ENCODE data around the gene PPARG.

PPARG gene

GRCh38 chr3:12425850-12426579 is 137.1 kb downstream of the PPARG start:
- H3K36me3 ChIP-seq (ENCODE audit: control insufficient read depth, low read depth, low read length), result no peaks in the 10 kb centered on the region
- no peaks in the 10 kb centered on the region for H3K9me3 ChIP-seq (ENCODE audit: control insufficient read depth, low read depth, low read length)
- no peak overlapping the region for H3K9ac ChIP-seq (ENCODE audit: low read length)
- no peak overlapping the region for H3K4me3 ChIP-seq (ENCODE audit: low read length)
- peaks cover 23% of the 10 kb centered on the region for H3K4me1 ChIP-seq (ENCODE audit: control insufficient read depth, low read depth, low read length)
- no peaks in the 10 kb centered on the region for H3K27me3 ChIP-seq (ENCODE audit: control insufficient read depth, insufficient read depth, low read length)
- H3K27ac ChIP-seq (ENCODE audit: low read length), result no peak overlapping the region

- H3K9ac ChIP-seq (ENCODE audit: low read length), result no peak overlapping the region
- no peak overlapping the region for H3K27ac ChIP-seq (ENCODE audit: low read length)
- peaks cover 23% of the 10 kb centered on the region for H3K4me1 ChIP-seq (ENCODE audit: control insufficient read depth, low read depth, low read length)
- H3K4me3 ChIP-seq (ENCODE audit: low read length), result no peak overlapping the region
- H3K9me3 ChIP-seq (ENCODE audit: control insufficient read depth, low read depth, low read length), result no peaks in the 10 kb centered on the region
- H3K27me3 ChIP-seq (ENCODE audit: control insufficient read depth, insufficient read depth, low read length), result no peaks in the 10 kb centered on the region
- H3K36me3 ChIP-seq (ENCODE audit: control insufficient read depth, low read depth, low read length), result no peaks in the 10 kb centered on the region
Measured at GRCh38 chr3:12427551-12427950, 138.7 kb downstream of the PPARG start.

DNA sequence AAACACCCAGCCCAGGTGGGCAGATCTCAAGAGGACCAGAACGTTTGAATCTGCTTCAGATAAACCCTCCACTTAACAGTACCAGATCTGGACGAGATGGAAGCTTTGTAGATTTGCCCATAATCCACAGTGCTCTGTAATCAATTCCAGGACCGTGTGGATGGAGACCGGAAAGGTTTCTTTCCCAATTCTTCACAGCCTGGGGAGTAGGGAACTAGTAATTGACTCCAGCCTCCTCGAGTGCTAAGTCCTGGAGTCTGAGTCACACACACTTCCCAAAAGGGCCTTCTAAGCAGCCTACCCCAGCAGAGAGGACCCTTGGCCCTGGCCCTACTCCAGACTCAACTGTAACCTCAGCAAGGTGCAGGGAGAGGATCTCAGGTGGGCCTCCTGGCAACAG is 139.3 kb downstream of the PPARG start:
- Histone ChIP-seq H3K4me3 (ENCODE audit: low read length) (no peak overlapping the region), H3K9ac (ENCODE audit: low read length) (no peak overlapping the region), H3K27ac (ENCODE audit: low read length) (no peak overlapping the region), H3K36me3 (ENCODE audit: control insufficient read depth, low read depth, low read length) (no peaks in the 10 kb centered on the region), H3K4me1 (ENCODE audit: control insufficient read depth, low read depth, low read length) (peaks cover 23% of the 10 kb centered on the region), H3K27me3 (ENCODE audit: control insufficient read depth, insufficient read depth, low read length) (no peaks in the 10 kb centered on the region), H3K9me3 (ENCODE audit: control insufficient read depth, low read depth, low read length) (no peaks in the 10 kb centered on the region)

DNA sequence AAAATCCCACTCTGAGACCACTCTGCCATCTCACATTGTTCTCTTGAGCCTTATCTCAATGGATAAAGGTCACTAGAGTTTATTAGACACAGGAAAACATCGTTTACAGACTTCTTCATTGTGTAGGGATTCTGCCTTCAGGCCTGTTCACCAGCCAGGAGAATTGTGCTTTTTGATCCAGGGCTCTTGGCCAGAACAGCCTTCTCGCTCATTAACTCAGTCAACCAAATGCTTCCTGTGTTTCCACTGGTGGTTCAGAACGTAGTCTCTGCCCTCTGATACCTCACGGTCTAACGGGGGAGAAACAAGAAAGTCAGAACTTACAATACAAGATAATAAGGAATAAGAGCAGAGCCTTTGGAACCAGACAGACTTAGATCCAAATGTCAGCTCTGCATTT is 141.2 kb downstream of the PPARG start:
- no peak overlapping the region for H3K27ac ChIP-seq (ENCODE audit: low read length)
- no peak overlapping the region for H3K4me3 ChIP-seq (ENCODE audit: low read length)
- H3K27me3 ChIP-seq (ENCODE audit: control insufficient read depth, insufficient read depth, low read length), result no peaks in the 10 kb centered on the region
- peaks cover 17% of the 10 kb centered on the region for H3K4me1 ChIP-seq (ENCODE audit: control insufficient read depth, low read depth, low read length)
- H3K9me3 ChIP-seq (ENCODE audit: control insufficient read depth, low read depth, low read length), result no peaks in the 10 kb centered on the region
- no peak overlapping the region for H3K9ac ChIP-seq (ENCODE audit: low read length)
- no peaks in the 10 kb centered on the region for H3K36me3 ChIP-seq (ENCODE audit: control insufficient read depth, low read depth, low read length)

- no peak overlapping the region for H3K4me3 ChIP-seq (ENCODE audit: low read length)
- H3K9ac ChIP-seq (ENCODE audit: low read length), result no peak overlapping the region
- no peaks in the 10 kb centered on the region for H3K27me3 ChIP-seq (ENCODE audit: control insufficient read depth, insufficient read depth, low read length)
- no peaks in the 10 kb centered on the region for H3K9me3 ChIP-seq (ENCODE audit: control insufficient read depth, low read depth, low read length)
- H3K4me1 ChIP-seq (ENCODE audit: control insufficient read depth, low read depth, low read length), result no peaks in the 10 kb centered on the region
- no peak overlapping the region for H3K27ac ChIP-seq (ENCODE audit: low read length)
- no peaks in the 10 kb centered on the region for H3K36me3 ChIP-seq (ENCODE audit: control insufficient read depth, low read depth, low read length)
Measured at GRCh38 chr3:12433823-12434222, 145.0 kb downstream of the PPARG start.

DNA sequence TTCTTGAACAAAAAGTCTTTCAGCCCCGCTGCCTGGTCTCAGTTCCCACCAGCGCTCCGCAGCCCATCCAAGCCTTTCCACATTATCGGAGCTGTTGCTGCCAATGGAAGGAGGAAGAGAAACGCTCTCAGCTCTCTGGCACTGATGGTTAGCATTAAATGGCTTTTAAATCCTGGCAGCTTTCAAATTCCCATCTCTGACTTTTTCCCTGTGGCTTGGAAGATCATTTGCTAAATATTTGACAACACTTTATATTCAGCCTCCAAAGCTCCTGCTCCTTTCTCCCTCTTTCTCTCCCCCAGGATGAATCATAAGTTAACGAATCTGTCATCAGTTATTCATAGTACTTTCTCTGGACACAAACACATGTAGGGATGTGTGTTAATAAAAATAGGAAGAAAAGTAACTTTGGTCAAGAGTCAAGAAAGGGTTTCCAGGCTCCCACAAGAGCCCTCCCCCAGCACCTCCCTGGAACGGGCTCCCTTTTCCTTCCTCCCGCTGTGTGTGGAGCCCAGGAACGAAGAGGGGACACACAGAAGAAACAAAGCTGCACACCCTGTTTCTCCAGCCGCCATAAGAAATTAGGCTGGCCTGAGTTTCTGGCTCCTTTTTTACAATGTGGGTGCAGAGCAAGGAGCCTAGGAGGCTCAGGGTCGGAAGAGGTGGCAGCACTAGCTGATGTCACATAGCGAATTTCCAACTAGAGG is 147.8 kb downstream of the PPARG start:
- H3K27ac ChIP-seq (ENCODE audit: low read length), result no peak overlapping the region
- H3K9me3 ChIP-seq (ENCODE audit: control insufficient read depth, low read depth, low read length), result no peaks in the 10 kb centered on the region
- H3K36me3 ChIP-seq (ENCODE audit: control insufficient read depth, low read depth, low read length), result no peaks in the 10 kb centered on the region
- no peak overlapping the region for H3K9ac ChIP-seq (ENCODE audit: low read length)
- no peaks in the 10 kb centered on the region for H3K27me3 ChIP-seq (ENCODE audit: control insufficient read depth, insufficient read depth, low read length)
- H3K4me3 ChIP-seq (ENCODE audit: low read length), result no peak overlapping the region
- peaks cover 7% of the 10 kb centered on the region for H3K4me1 ChIP-seq (ENCODE audit: control insufficient read depth, low read depth, low read length)

GRCh38 chr3:12437221-12437605 is 148.3 kb downstream of the PPARG start:
- Histone ChIP-seq H3K27ac (ENCODE audit: low read length) (no peak overlapping the region), H3K4me3 (ENCODE audit: low read length) (no peak overlapping the region), H3K9me3 (ENCODE audit: control insufficient read depth, low read depth, low read length) (no peaks in the 10 kb centered on the region), H3K4me1 (ENCODE audit: control insufficient read depth, low read depth, low read length) (peaks cover 7% of the 10 kb centered on the region), H3K9ac (ENCODE audit: low read length) (no peak overlapping the region), H3K27me3 (ENCODE audit: control insufficient read depth, insufficient read depth, low read length) (no peaks in the 10 kb centered on the region), H3K36me3 (ENCODE audit: control insufficient read depth, low read depth, low read length) (no peaks in the 10 kb centered on the region)

- no peaks in the 10 kb centered on the region for H3K9me3 ChIP-seq (ENCODE audit: control insufficient read depth, low read depth, low read length)
- H3K4me1 ChIP-seq (ENCODE audit: control insufficient read depth, low read depth, low read length), result peaks cover 7% of the 10 kb centered on the region
- no peak overlapping the region for H3K9ac ChIP-seq (ENCODE audit: low read length)
- no peaks in the 10 kb centered on the region for H3K36me3 ChIP-seq (ENCODE audit: control insufficient read depth, low read depth, low read length)
- no peak overlapping the region for H3K27ac ChIP-seq (ENCODE audit: low read length)
- no peak overlapping the region for H3K4me3 ChIP-seq (ENCODE audit: low read length)
- no peaks in the 10 kb centered on the region for H3K27me3 ChIP-seq (ENCODE audit: control insufficient read depth, insufficient read depth, low read length)
Measured at GRCh38 chr3:12437861-12438260, 149.0 kb downstream of the PPARG start.

DNA sequence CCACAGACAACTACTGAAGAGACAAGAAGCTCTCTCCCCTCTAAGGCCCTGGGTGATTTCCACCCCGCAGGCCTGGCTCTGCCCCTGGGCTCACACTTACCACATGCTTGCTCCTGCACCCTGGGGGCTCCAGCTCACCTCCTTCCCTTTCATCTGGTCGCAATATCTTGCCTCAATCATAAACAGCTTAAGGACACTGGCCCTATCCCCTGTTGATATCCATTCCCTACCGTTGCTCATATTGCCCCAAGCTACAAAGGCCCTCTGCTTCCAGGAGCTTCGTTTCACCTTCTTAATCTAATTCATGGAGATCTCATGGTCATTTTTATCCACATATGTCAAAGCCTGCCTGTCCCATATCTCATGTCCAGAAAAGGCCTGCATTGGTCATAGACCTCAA is 149.4 kb downstream of the PPARG start:
- no peak overlapping the region for H3K4me3 ChIP-seq (ENCODE audit: low read length)
- H3K4me1 ChIP-seq (ENCODE audit: control insufficient read depth, low read depth, low read length), result peaks cover 7% of the 10 kb centered on the region
- no peaks in the 10 kb centered on the region for H3K9me3 ChIP-seq (ENCODE audit: control insufficient read depth, low read depth, low read length)
- H3K9ac ChIP-seq (ENCODE audit: low read length), result no peak overlapping the region
- no peaks in the 10 kb centered on the region for H3K36me3 ChIP-seq (ENCODE audit: control insufficient read depth, low read depth, low read length)
- H3K27me3 ChIP-seq (ENCODE audit: control insufficient read depth, insufficient read depth, low read length), result no peaks in the 10 kb centered on the region
- no peak overlapping the region for H3K27ac ChIP-seq (ENCODE audit: low read length)

DNA sequence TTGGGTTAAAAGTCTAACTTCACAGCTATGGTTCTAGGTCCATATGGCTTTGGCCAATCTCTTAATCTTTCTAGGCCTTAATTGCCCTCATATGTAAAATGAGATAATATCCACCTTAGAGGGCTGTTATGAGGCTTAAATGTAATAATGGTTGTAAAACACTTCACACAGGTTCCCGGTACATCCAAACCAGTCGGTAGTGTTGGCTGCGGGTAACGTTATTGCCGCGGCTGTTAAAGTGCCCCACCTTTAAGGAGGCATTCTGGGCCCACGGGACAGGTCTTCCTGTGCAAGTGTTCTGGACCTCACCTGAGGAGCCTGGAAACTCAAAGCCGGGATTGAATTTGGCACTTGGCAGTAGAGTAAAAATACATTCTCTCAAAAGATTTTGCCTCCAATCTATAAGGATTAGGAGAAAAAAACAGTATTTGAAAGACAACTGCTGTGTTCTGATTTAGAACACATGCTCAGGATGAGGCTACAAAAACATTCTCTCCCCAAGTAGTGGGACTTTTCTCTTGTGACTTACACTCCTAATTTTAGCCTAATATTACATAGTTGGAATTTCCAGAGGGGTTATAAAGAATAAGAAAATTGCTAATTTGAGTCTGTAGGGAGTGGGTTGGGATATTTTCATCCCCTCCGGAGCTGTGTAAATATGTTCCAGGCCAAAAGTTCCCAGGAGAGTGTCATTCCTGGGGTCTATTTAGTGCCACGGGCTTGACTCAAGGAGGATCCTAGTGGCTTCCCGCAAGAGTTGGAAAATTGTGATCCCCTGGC is 150.5 kb downstream of the PPARG start:
- H3K9me3 ChIP-seq (ENCODE audit: control insufficient read depth, low read depth, low read length), result no peaks in the 10 kb centered on the region
- no peak overlapping the region for H3K27ac ChIP-seq (ENCODE audit: low read length)

DNA sequence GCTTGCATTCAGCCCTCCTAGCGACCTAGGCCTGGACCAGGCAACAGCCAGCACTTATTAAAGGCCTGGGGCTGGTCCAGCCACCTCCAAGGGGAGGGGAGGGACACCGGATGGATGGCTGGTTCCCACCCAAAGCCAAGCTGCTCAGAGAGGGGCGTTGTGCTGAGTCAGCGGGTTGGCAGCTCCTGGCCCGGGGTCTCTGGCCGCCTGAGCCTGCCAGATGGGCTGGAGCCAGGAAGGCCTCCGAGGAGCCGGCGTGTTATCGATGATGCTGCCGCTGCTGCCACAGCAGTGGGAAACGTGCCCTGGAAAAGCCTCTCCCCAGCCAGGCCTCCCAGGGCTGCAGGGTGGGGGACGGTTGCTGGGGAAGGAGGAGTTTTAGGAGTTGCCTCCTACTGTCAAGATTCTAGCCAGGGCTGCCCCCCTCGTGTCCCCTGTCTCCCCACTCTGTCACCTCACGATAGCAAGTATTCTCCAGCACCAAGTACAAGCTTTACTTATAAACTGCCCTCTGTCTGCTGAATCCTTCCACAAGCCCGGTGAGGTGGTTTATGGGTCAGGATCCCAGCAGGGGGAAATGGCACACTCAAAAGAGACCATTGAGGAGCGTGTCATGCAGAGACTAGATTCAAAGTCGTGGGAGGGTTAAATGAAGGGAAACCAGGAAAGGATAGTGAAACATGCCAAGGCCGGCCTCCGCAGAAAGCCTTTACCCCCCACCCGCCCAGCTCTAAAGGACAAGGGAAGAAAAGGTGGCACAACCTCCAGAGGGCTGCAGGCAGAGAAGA is 152.3 kb downstream of the PPARG start:
- no peaks in the 10 kb centered on the region for H3K36me3 ChIP-seq (ENCODE audit: control insufficient read depth, low read depth, low read length)
- H3K27ac ChIP-seq (ENCODE audit: low read length), result no peak overlapping the region
- peaks cover 15% of the 10 kb centered on the region for H3K4me1 ChIP-seq (ENCODE audit: control insufficient read depth, low read depth, low read length)
- no peak overlapping the region for H3K9ac ChIP-seq (ENCODE audit: low read length)
- no peaks in the 10 kb centered on the region for H3K27me3 ChIP-seq (ENCODE audit: control insufficient read depth, insufficient read depth, low read length)
- no peak overlapping the region for H3K4me3 ChIP-seq (ENCODE audit: low read length)
- no peaks in the 10 kb centered on the region for H3K9me3 ChIP-seq (ENCODE audit: control insufficient read depth, low read depth, low read length)

More for the DNA sequence above, 150.5 kb downstream of the PPARG start:
- no peaks in the 10 kb centered on the region for H3K27me3 ChIP-seq (ENCODE audit: control insufficient read depth, insufficient read depth, low read length)
- H3K9ac ChIP-seq (ENCODE audit: low read length), result no peak overlapping the region
- no peak overlapping the region for H3K4me3 ChIP-seq (ENCODE audit: low read length)
- no peaks in the 10 kb centered on the region for H3K36me3 ChIP-seq (ENCODE audit: control insufficient read depth, low read depth, low read length)
- peaks cover 7% of the 10 kb centered on the region for H3K4me1 ChIP-seq (ENCODE audit: control insufficient read depth, low read depth, low read length)

Measured in iPS-18a (cell line).